MM.1S (cell line): ENCODE data around the gene LARP6.
"Not testable (repeated sequence)": the region's sequence is repeated elsewhere in the genome, so short reads cannot be mapped to it uniquely, and the experiment has no call there.

Experiments used
- DNase-seq: peaks from one replicate; pipeline ENCODE4 v3.0.0-alpha.2; 2015
- H2AFZ ChIP-seq: fragments of 300-600 bp; sonication (generic); 2 replicates; pipeline ENCODE4 v1.6.0; 2016; ENCODE audit warnings: antibody characterized with exemption, low read length
- H3F3A ChIP-seq: fragments of 300-600 bp; sonication (generic); 2 replicates; pipeline ENCODE4 v1.6.1; 2016; ENCODE audit warnings: mild to moderate bottlenecking, antibody characterized with exemption, low read length, moderate library complexity, mixed read lengths; ENCODE audit not compliant: insufficient read depth
- H3K27ac ChIP-seq: fragments of 300-600 bp; sonication (generic); 2 replicates; pipeline ENCODE4 v1.5.1; 2016; ENCODE audit warnings: mild to moderate bottlenecking, low read length
- H3K27me3 ChIP-seq: fragments of 300-600 bp; sonication (generic); replicated peaks from 2 replicates; pipeline ENCODE4 v1.6.0; 2016; ENCODE audit warnings: low read length; ENCODE audit not compliant: insufficient read depth
- H3K36me3 ChIP-seq: fragments of 300-600 bp; sonication (generic); replicated peaks from 2 replicates; pipeline ENCODE4 v1.6.1; 2016; ENCODE audit warnings: mild to moderate bottlenecking, low read length, mixed read lengths; ENCODE audit not compliant: insufficient read depth
- H3K4me1 ChIP-seq: fragments of 300-600 bp; sonication (generic); 2 replicates; pipeline ENCODE4 v1.6.1; 2016; ENCODE audit warnings: low read length, mixed read lengths
- H3K4me2 ChIP-seq: fragments of 300-600 bp; sonication (generic); 2 replicates; pipeline ENCODE4 v1.6.0; 2016; ENCODE audit warnings: low read depth, low read length
- H3K4me3 ChIP-seq: fragments of 300-600 bp; sonication (generic); 2 replicates; pipeline ENCODE4 v1.5.1; 2016; ENCODE audit warnings: low read length, mixed read lengths
- H3K79me2 ChIP-seq: fragments of 300-600 bp; sonication (generic); 2 replicates; pipeline ENCODE4 v1.6.1; 2016; ENCODE audit warnings: mixed run types, low read length, mixed read lengths
- H3K9ac ChIP-seq: fragments of 300-600 bp; sonication (generic); 2 replicates; pipeline ENCODE4 v1.6.1; 2016; ENCODE audit warnings: low read length, mixed read lengths
- H3K9me2 ChIP-seq: fragments of 300-600 bp; sonication (generic); replicated peaks from 2 replicates; pipeline ENCODE4 v1.6.1; 2016; ENCODE audit warnings: mild to moderate bottlenecking, low read length, mixed read lengths; ENCODE audit not compliant: insufficient read depth
- H3K9me3 ChIP-seq: fragments of 300-600 bp; sonication (generic); replicated peaks from 2 replicates; pipeline ENCODE4 v1.6.1; 2016; ENCODE audit warnings: mild to moderate bottlenecking, low read length, mixed read lengths; ENCODE audit not compliant: insufficient read depth
- H4K20me1 ChIP-seq: fragments of 300-600 bp; sonication (generic); 2 replicates; pipeline ENCODE4 v1.6.1; 2016; ENCODE audit warnings: mild to moderate bottlenecking, low read length, moderate library complexity, mixed read lengths; ENCODE audit not compliant: insufficient read depth
- CTCF ChIP-seq: fragments of 300-600 bp; sonication (generic); IDR thresholded peaks from 2 replicates; pipeline ENCODE4 v1.5.1; 2016; ENCODE audit warnings: antibody characterized with exemption, low read length, mixed read lengths
- EZH2 ChIP-seq: fragments of 300-600 bp; sonication (generic); optimal IDR thresholded peaks from 2 replicates; pipeline ENCODE3; 2017; ENCODE audit warnings: low read depth, mild to moderate bottlenecking, antibody characterized with exemption, low read length, mixed read lengths
- EZH2phosphoT487 ChIP-seq: fragments of 300-600 bp; sonication (generic); IDR thresholded peaks from 2 replicates; pipeline ENCODE4 v1.6.1; 2018; ENCODE audit warnings: antibody characterized with exemption, low read length

LARP6 gene

GRCh38 chr15:70810916-70811578 is 42.9 kb downstream of the LARP6 start:
- TF ChIP-seq EZH2 (no peak), CTCF (no peak), EZH2phosphoT487 (no peak)
- no peak overlapping the region for H3K27ac ChIP-seq

GRCh38 chr15:70806992-70807712 is 46.8 kb downstream of the LARP6 start:
- Histone ChIP-seq H3K4me3 (no peak overlapping the region), H3K36me3 (no peaks in the 10 kb centered on the region), H3K9me2 (no peaks in the 10 kb centered on the region), H3K27me3 (no peaks in the 10 kb centered on the region), H3K4me1 (no peaks in the 10 kb centered on the region), H3K4me2 (no peak overlapping the region), H3K79me2 (no peaks in the 10 kb centered on the region), H3K9ac (no peak overlapping the region), H3K9me3 (no peaks in the 10 kb centered on the region), H4K20me1 (no peaks in the 10 kb centered on the region), H3K27ac (no peak overlapping the region), H2AFZ (no peak overlapping the region), H3F3A (no peaks in the 10 kb centered on the region)
- DNase-seq: no peak
- TF ChIP-seq EZH2: no peak

More at GRCh38 chr15:70810916-70811578, 42.9 kb downstream of the LARP6 start:
- Histone ChIP-seq H3K9me3 (no peaks in the 10 kb centered on the region), H3K4me1 (no peaks in the 10 kb centered on the region), H3K4me2 (no peak overlapping the region), H3K27me3 (no peaks in the 10 kb centered on the region), H2AFZ (no peak overlapping the region), H3K9me2 (no peaks in the 10 kb centered on the region), H4K20me1 (no peaks in the 10 kb centered on the region), H3K36me3 (no peaks in the 10 kb centered on the region), H3F3A (no peaks in the 10 kb centered on the region), H3K4me3 (no peak overlapping the region), H3K79me2 (no peaks in the 10 kb centered on the region), H3K9ac (no peak overlapping the region)
- no peak for DNase-seq

- not testable (repeated sequence) for DNase-seq, H3K4me1 ChIP-seq, H3F3A ChIP-seq, H3K9me2 ChIP-seq, H3K4me3 ChIP-seq, H2AFZ ChIP-seq, H3K27me3 ChIP-seq, H3K27ac ChIP-seq, H3K36me3 ChIP-seq, H4K20me1 ChIP-seq, H3K79me2 ChIP-seq, H3K9me3 ChIP-seq, H3K9ac ChIP-seq, H3K4me2 ChIP-seq
These were observed 49.6 kb downstream of the LARP6 start for GRCh38 chr15:70804388-70804787.

- no peaks in the 10 kb centered on the region for H4K20me1 ChIP-seq
- H3K9me3 ChIP-seq: no peaks in the 10 kb centered on the region
- no peaks in the 10 kb centered on the region for H3F3A ChIP-seq
- no peaks in the 10 kb centered on the region for H3K9me2 ChIP-seq
- H3K27ac ChIP-seq: no peak overlapping the region
- TF ChIP-seq EZH2 (no peak), CTCF (no peak), EZH2phosphoT487 (no peak)
- H3K27me3 ChIP-seq: no peaks in the 10 kb centered on the region
- no peaks in the 10 kb centered on the region for H3K4me1 ChIP-seq
- H3K9ac ChIP-seq: no peak overlapping the region
- no peak for DNase-seq
- no peak overlapping the region for H2AFZ ChIP-seq
- no peak overlapping the region for H3K4me2 ChIP-seq
- H3K36me3 ChIP-seq: no peaks in the 10 kb centered on the region
- no peak overlapping the region for H3K4me3 ChIP-seq
- no peaks in the 10 kb centered on the region for H3K79me2 ChIP-seq
These were observed 51.3 kb downstream of the LARP6 start for GRCh38 chr15:70802629-70803028.
